Esophagus squamous epithelium (tissue), 5 donors: ENCODE results near the gene OR2W1. TPM values are rescaled to one million over a fixed set of nuclear protein-coding genes. Genes with fewer than 3 reads are reported as not detected.

ENCODE experiments used
- DNase-seq: peaks from one replicate; lab custom pipeline; 2025; lab: John Stamatoyannopoulos, UW
- H3K27ac ChIP-seq, 4 donors: fragments of 200-600 bp; sonication (generic); one replicate each; pipeline ENCODE4 v1.5.1; 2016 to 2019; ENCODE audit warnings: mild to moderate bottlenecking in 1 of 4
- H3K27me3 ChIP-seq, 4 donors: fragments of 200-600 bp; sonication (generic); 1 replicate in 3 of 4; 2 replicates in 1 of 4; pipeline versions ENCODE4 v1.5.1 to v1.6.0; 2017 to 2021; ENCODE audit warnings: antibody characterized with exemption in 1 of 4
- H3K36me3 ChIP-seq, 3 donors: fragments of 200-600 bp; sonication (generic); one replicate each; pipeline ENCODE4 v1.5.1; 2016 to 2019
- H3K4me1 ChIP-seq, 3 donors: fragments of 200-600 bp; sonication (generic); one replicate each; pipeline ENCODE4 v1.5.1; 2017 to 2019
- H3K4me3 ChIP-seq, 4 donors: fragments of 200-600 bp; sonication (generic); 1 replicate in 3 of 4; 2 replicates in 1 of 4; pipeline ENCODE4 v1.5.1; 2016 to 2019; ENCODE audit warnings: mild to moderate bottlenecking in 2 of 4, moderate library complexity in 1 of 4
- H3K9me3 ChIP-seq, 3 donors: fragments of 200-600 bp; sonication (generic); one replicate each; pipeline ENCODE4 v1.5.1; 2016 to 2019
- POLR2A ChIP-seq, 4 donors: fragments of 450-650 bp; IDR thresholded peaks; one replicate each; pipeline ENCODE4 v1.6.1; 2017; ENCODE audit warnings: antibody characterized with exemption in 4 of 4, mild to moderate bottlenecking in 4 of 4, moderate library complexity in 3 of 4
- WGBS, 2 donors: methylation state at CpG; one replicate each; pipeline ENCODE4 v1.1.5; 2018; 5-methylcytosine and 5-hydroxymethylcytosine counted together
- intact Hi-C: fragments of 100-400 bp; cut with DNase I; formaldehyde crosslinking; loops from one replicate; pipeline ENCODE4 v1.15.0; 2022
- total RNA-seq, 4 donors: library from RNA; depleted of rRNA; stranded (reverse); fragments of >200 nt; gene quantifications; one replicate each; pipeline ENCODE4 v1.1.0, GENCODE V29; 2016
- TF ChIP-seq, protein P1 (sequence below), 6 experiments: fragments of 450-650 bp in 4 of 6; fragments of 200-600 bp in 2 of 6; sonication (generic) in 2 of 6; IDR thresholded peaks; one replicate each; pipeline ENCODE4 v1.5.1; 2016 to 2019; ENCODE audit warnings: antibody characterized with exemption in 6 of 6, mild to moderate bottlenecking in 4 of 6, moderate library complexity in 4 of 6
- donor health status: DM: yes; HTN: yes; CAD: no.

OR2W1 gene
- total RNA-seq, 4 donors from 2014 or later: not detected

DNA sequence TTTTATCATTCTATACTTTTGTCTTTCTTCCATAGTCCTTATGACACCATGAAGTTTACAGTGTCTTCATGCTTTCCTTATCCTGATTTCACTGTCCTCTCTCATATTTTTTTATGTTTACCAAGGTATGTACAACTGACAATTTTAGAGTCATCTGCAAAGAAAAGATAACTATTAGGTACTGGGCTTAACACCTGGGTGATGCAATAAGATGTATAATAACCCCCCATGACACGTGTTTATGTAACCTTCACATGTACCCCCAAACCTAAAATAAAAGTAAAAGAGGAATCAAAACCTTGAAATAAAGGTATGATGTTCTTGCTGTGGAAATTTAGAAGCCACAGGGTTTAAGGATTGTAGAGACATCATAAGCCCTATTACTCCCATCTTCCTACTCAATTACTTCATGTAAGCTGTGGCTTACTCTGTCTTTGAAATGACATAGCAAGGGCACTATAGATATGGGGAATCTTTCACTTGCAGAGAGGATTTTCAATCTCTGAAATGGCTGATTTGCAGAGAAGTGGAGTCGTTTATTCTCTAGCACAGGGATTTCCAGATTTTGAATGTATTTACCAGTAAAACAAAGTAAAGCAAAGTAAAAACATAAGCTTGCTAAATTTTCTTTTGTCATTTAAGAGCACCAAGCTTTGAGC, 18.9 kb downstream of the OR2W1 start:
- no peaks in the 10 kb centered on the region for H3K4me1 ChIP-seq

DNA sequence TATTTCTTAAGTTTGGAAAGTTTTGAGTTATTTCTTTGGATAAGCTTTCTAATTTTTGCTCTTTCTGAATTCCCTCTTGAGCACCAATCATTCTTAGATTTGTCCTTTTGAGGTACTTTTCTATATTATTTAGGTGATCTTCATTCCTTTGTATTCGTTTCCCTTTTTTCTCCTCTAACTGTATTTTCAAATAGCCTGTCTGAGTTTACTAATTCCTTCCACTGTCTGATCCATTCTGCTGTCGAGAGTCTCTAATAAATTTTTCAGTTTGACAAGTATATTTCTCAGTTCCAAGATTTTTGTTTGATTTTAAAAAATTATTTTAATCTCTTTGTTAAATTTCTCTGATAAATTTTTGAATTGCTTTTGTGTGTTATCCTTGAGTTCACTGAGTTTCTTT, 23.5 kb downstream of the OR2W1 start:
- no peak overlapping the region for H3K27ac ChIP-seq
- no peaks in the 10 kb centered on the region for H3K9me3 ChIP-seq
- WGBS, 2 donors: 55 to 72% methylated on average over 2 of the region's 2 CpGs
- H3K4me3 ChIP-seq: no peak overlapping the region
- no peaks in the 10 kb centered on the region for H3K36me3 ChIP-seq
- peaks cover 0 to 7% (median 0%) of the 10 kb centered on the region in 3 donors for H3K4me1 ChIP-seq
- intact Hi-C loops: no loop called here
- peaks cover 0 to 41% (median 2%) of the 10 kb centered on the region in 4 donors for H3K27me3 ChIP-seq
- no peak for TF ChIP-seq POLR2A (IDR thresholded peaks at IDR 0.05)
- TF ChIP-seq, protein P1, sequence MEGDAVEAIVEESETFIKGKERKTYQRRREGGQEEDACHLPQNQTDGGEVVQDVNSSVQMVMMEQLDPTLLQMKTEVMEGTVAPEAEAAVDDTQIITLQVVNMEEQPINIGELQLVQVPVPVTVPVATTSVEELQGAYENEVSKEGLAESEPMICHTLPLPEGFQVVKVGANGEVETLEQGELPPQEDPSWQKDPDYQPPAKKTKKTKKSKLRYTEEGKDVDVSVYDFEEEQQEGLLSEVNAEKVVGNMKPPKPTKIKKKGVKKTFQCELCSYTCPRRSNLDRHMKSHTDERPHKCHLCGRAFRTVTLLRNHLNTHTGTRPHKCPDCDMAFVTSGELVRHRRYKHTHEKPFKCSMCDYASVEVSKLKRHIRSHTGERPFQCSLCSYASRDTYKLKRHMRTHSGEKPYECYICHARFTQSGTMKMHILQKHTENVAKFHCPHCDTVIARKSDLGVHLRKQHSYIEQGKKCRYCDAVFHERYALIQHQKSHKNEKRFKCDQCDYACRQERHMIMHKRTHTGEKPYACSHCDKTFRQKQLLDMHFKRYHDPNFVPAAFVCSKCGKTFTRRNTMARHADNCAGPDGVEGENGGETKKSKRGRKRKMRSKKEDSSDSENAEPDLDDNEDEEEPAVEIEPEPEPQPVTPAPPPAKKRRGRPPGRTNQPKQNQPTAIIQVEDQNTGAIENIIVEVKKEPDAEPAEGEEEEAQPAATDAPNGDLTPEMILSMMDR (IDR thresholded peaks at IDR 0.05): no peak
- no peak for DNase-seq

More for the DNA sequence above, 18.9 kb downstream of the OR2W1 start:
- 39 to 44% methylated on average over 2 of the region's 2 CpGs for WGBS, 2 donors
- Histone ChIP-seq H3K36me3 (no peaks in the 10 kb centered on the region), H3K9me3 (no peaks in the 10 kb centered on the region), H3K27ac (no peak overlapping the region), H3K4me3 (no peak overlapping the region), H3K27me3 (peaks cover 0 to 49% (median 2%) of the 10 kb centered on the region in 4 donors)
- intact Hi-C loops: no loop called here
- no peak for DNase-seq
- TF ChIP-seq POLR2A (IDR thresholded peaks at IDR 0.05): no peak
- TF ChIP-seq, protein P1 (IDR thresholded peaks at IDR 0.05): no peak

DNA sequence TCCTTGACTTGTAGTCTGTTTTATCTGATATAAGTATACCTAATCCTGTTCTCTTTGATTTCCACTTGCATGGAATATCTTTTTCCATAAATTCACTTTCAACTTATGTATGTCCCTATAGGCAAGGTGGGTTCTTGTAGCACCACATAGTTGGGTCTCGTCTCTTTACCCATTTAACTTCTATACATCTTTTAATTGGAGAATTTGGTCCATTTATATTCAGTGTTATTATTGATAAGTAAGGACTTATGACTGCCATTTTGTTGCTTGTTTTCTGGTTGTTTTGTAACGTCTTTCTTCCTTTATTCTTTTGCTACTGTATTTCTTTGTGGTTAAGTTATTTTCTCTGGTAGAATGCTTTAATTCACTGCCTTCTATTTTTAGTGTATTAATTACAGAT, 25.3 kb downstream of the OR2W1 start:
- Histone ChIP-seq H3K27ac (no peak overlapping the region), H3K9me3 (no peaks in the 10 kb centered on the region), H3K4me3 (no peak overlapping the region), H3K36me3 (no peaks in the 10 kb centered on the region), H3K4me1 (peaks cover 0 to 12% (median 3%) of the 10 kb centered on the region in 3 donors), H3K27me3 (peaks cover 0 to 44% (median 0%) of the 10 kb centered on the region in 4 donors)
- intact Hi-C loops: loop anchor here (5.0 kb wide), 1 partner anchor 332 kb away; no protein-coding TSS in a partner anchor
- no peak for TF ChIP-seq POLR2A (IDR thresholded peaks at IDR 0.05)
- TF ChIP-seq, protein P1 (IDR thresholded peaks at IDR 0.05): no peak
- no peak for DNase-seq
- 51 to 58% methylated on average over 2 of the region's 2 CpGs for WGBS, 2 donors

DNA sequence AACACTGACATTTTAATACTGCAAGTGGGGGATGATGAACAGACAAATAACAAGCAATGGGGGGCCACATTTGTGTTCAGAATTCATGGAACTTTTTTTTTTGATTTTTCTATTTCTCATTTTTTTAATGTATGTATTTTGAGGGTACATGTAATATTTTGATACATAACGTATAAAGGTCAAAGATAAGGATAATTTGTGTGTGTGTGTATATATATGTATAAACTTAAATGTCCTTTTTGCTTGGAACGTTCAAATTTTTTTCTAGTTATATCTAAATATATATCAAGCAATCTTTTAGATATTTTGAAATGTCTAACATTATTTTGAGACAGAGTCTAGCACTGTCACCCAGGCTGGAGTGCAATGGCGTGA, 27.6 kb downstream of the OR2W1 start:
- intact Hi-C loops: loop anchor here (2.0 to 5.0 kb wide), 2 partner anchors 179 to 330 kb away; no protein-coding TSS in a partner anchor
- no peaks in the 10 kb centered on the region for H3K36me3 ChIP-seq
- 29 to 33% methylated on average over 3 of the region's 3 CpGs for WGBS, 2 donors
- no peak for DNase-seq
- peaks cover 0 to 56% (median 0%) of the 10 kb centered on the region in 4 donors for H3K27me3 ChIP-seq
- no peak overlapping the region for H3K4me3 ChIP-seq
- no peaks in the 10 kb centered on the region for H3K9me3 ChIP-seq
- TF ChIP-seq, protein P1 (IDR thresholded peaks at IDR 0.05): no peak
- no peak for TF ChIP-seq POLR2A (IDR thresholded peaks at IDR 0.05)
- H3K4me1 ChIP-seq: peaks cover 0 to 12% (median 3%) of the 10 kb centered on the region in 3 donors
- H3K27ac ChIP-seq: no peak overlapping the region
